Neuronal stem cell (in vitro differentiated cells): Measurements from ENCODE around the gene LRP1B.

ENCODE experiments used
- DNase-seq: peaks from one replicate; pipeline ENCODE4 v3.0.0-alpha.2; 2013; ENCODE audit warnings: low spot score
- H2AFZ ChIP-seq: one replicate; pipeline ENCODE4 v1.6.1; 2013; ENCODE audit warnings: mild to moderate bottlenecking, low read length, inconsistent platforms
- H2AK5ac ChIP-seq: 2 replicates; pipeline ENCODE4 v1.6.1; 2013; ENCODE audit warnings: low read depth, mild to moderate bottlenecking, inconsistent platforms, low read length, moderate library complexity, mixed read lengths
- H2BK120ac ChIP-seq: 2 replicates; pipeline ENCODE4 v1.6.1; 2013; ENCODE audit warnings: low read depth, mild to moderate bottlenecking, inconsistent platforms, low read length, moderate library complexity, mixed read lengths
- H2BK12ac ChIP-seq: one replicate; pipeline ENCODE4 v1.6.1; 2013; ENCODE audit warnings: low read length, inconsistent platforms
- H2BK15ac ChIP-seq: 2 replicates; pipeline ENCODE4 v1.6.1; 2013; ENCODE audit warnings: mild to moderate bottlenecking, low read length, inconsistent platforms, mixed read lengths
- H2BK5ac ChIP-seq: one replicate; pipeline ENCODE4 v1.6.1; 2013; ENCODE audit warnings: inconsistent platforms, mild to moderate bottlenecking, low read length, moderate library complexity
- H3K14ac ChIP-seq: one replicate; pipeline ENCODE4 v1.6.1; 2013; ENCODE audit warnings: low read length, inconsistent platforms
- H3K18ac ChIP-seq: 2 replicates; pipeline ENCODE4 v1.6.1; 2013; ENCODE audit warnings: low read length, inconsistent platforms
- H3K23ac ChIP-seq: 2 replicates; pipeline ENCODE4 v1.6.1; 2013; ENCODE audit warnings: low read depth, mild to moderate bottlenecking, mixed read lengths, low read length, inconsistent platforms; ENCODE audit not compliant: poor library complexity
- H3K27ac ChIP-seq: replicated peaks from 3 replicates; pipeline ENCODE4 v1.5.1; 2013; ENCODE audit warnings: low read length, inconsistent platforms
- H3K27me3 ChIP-seq, 3 experiments: 2 replicates each; pipeline ENCODE4 v1.6.1; 2013; ENCODE audit warnings: low read length in 3 of 3, mild to moderate bottlenecking in 2 of 3, inconsistent platforms in 1 of 3, low read depth in 1 of 3, mixed read lengths in 1 of 3, moderate library complexity in 1 of 3; ENCODE audit not compliant: control insufficient read depth in 3 of 3, insufficient read depth in 3 of 3
- H3K36me3 ChIP-seq, 2 donors: replicated peaks in 1 of 2; 2 replicates each; pipeline ENCODE4 v1.6.1; 2013; ENCODE audit warnings: low read length in 2 of 2; ENCODE audit not compliant: control insufficient read depth in 2 of 2, insufficient read depth in 2 of 2
- H3K4ac ChIP-seq: 2 replicates; pipeline ENCODE4 v1.6.1; 2013; ENCODE audit warnings: inconsistent platforms, mild to moderate bottlenecking, low read length, moderate library complexity
- H3K4me1 ChIP-seq, 2 donors: 1 replicate in 1 of 2; 2 replicates in 1 of 2; pipeline ENCODE4 v1.6.1; 2013; ENCODE audit warnings: low read length in 2 of 2, low read depth in 1 of 2; ENCODE audit not compliant: control insufficient read depth in 2 of 2, insufficient read depth in 1 of 2
- H3K4me2 ChIP-seq: one replicate; pipeline ENCODE4 v1.6.1; 2013; ENCODE audit warnings: mild to moderate bottlenecking, low read length, inconsistent platforms; ENCODE audit not compliant: insufficient read depth, poor library complexity, severe bottlenecking
- H3K4me3 ChIP-seq, 2 donors: 2 replicates each; pipeline ENCODE4 v1.5.1; 2013; ENCODE audit warnings: low read length in 2 of 2, mild to moderate bottlenecking in 2 of 2, inconsistent platforms in 1 of 2, moderate library complexity in 1 of 2
- H3K79me1 ChIP-seq: one replicate; pipeline ENCODE4 v1.6.1; 2013; ENCODE audit warnings: low read depth, mild to moderate bottlenecking, inconsistent platforms, low read length, moderate library complexity
- H3K9ac ChIP-seq: one replicate; pipeline ENCODE4 v1.6.1; 2013; ENCODE audit warnings: mild to moderate bottlenecking, low read depth, low read length, inconsistent platforms; ENCODE audit not compliant: poor library complexity
- H3K9me3 ChIP-seq, 2 donors: replicated peaks in 1 of 2; 2 replicates each; pipeline versions ENCODE3 to v1.6.1; 2013; ENCODE audit warnings: low read length in 2 of 2, mild to moderate bottlenecking in 2 of 2, inconsistent platforms in 1 of 2, low read depth in 1 of 2, mixed read lengths in 1 of 2, moderate library complexity in 1 of 2; ENCODE audit not compliant: control insufficient read depth in 2 of 2, insufficient read depth in 1 of 2
- H4K8ac ChIP-seq: one replicate; pipeline ENCODE4 v1.6.1; 2013; ENCODE audit warnings: low read depth, mild to moderate bottlenecking, inconsistent platforms, low read length, moderate library complexity
- H4K91ac ChIP-seq: one replicate; pipeline ENCODE4 v1.6.1; 2013; ENCODE audit warnings: low read length, low read depth, mild to moderate bottlenecking, inconsistent platforms; ENCODE audit not compliant: poor library complexity
- WGBS, 2 donors: extraction: QIAGEN DNeasy Blood & Tissue Kit; methylation state at CpG; one replicate each; pipeline ENCODE4 v1.1.7; 2013; ENCODE audit warnings: missing lambda C conversion rate in 2 of 2, mixed read lengths in 1 of 2; ENCODE audit not compliant: insufficient read length in 2 of 2, insufficient replicate concordance in 1 of 2; ENCODE audit errors: extremely low coverage in 2 of 2; 5-methylcytosine and 5-hydroxymethylcytosine counted together

LRP1B gene

GRCh38 chr2:141499123-141499522 lies 631.7 kb downstream of the LRP1B start:
- H3K4me1 ChIP-seq, result peaks cover 0 to 4% of the 10 kb centered on the region in 2 donors
- H3K79me1 ChIP-seq, result no peaks in the 10 kb centered on the region
- H3K4ac ChIP-seq, result no peak overlapping the region
- DNase-seq, result no peak
- no peaks in the 10 kb centered on the region for H3K9me3 ChIP-seq
- no peak overlapping the region for H3K4me2 ChIP-seq
- H2AFZ ChIP-seq, result no peak overlapping the region
- H3K18ac ChIP-seq, result no peak overlapping the region
- no peak overlapping the region for H2AK5ac ChIP-seq
- no peak overlapping the region for H3K14ac ChIP-seq
- no peak overlapping the region for H3K23ac ChIP-seq
- H4K8ac ChIP-seq, result no peak overlapping the region
- no CpG with 5 or more reads among the region's 6 CpGs for WGBS, 2 donors
- H3K36me3 ChIP-seq, result no peaks in the 10 kb centered on the region
- no peak overlapping the region for H2BK120ac ChIP-seq
- H3K27me3 ChIP-seq, result no peaks in the 10 kb centered on the region
- H3K4me3 ChIP-seq, result no peak overlapping the region
- H4K91ac ChIP-seq, result no peak overlapping the region
- H2BK15ac ChIP-seq, result no peak overlapping the region
- no peak overlapping the region for H3K27ac ChIP-seq
- no peak overlapping the region for H2BK12ac ChIP-seq
- H3K9ac ChIP-seq, result no peak overlapping the region
- H2BK5ac ChIP-seq, result no peak overlapping the region

GRCh38 chr2:141498561-141498960 lies 632.3 kb downstream of the LRP1B start:
- Histone ChIP-seq H3K9ac (no peak overlapping the region), H3K18ac (no peak overlapping the region), H3K4me1 (peaks cover 0 to 4% of the 10 kb centered on the region in 2 donors), H3K4ac (no peak overlapping the region), H2BK5ac (no peak overlapping the region), H3K79me1 (no peaks in the 10 kb centered on the region), H3K14ac (no peak overlapping the region), H3K27ac (no peak overlapping the region), H3K27me3 (no peaks in the 10 kb centered on the region), H3K23ac (no peak overlapping the region), H2AK5ac (no peak overlapping the region), H3K36me3 (no peaks in the 10 kb centered on the region), H2BK15ac (no peak overlapping the region), H4K8ac (no peak overlapping the region), H3K4me2 (no peak overlapping the region), H3K4me3 (no peak overlapping the region), H2BK12ac (no peak overlapping the region), H4K91ac (no peak overlapping the region), H3K9me3 (no peaks in the 10 kb centered on the region), H2BK120ac (no peak overlapping the region), H2AFZ (no peak overlapping the region)
- DNase-seq, result no peak
- no CpG with 5 or more reads among the region's 1 CpG for WGBS, 2 donors

- Histone ChIP-seq H3K79me1 (no peaks in the 10 kb centered on the region), H3K36me3 (no peaks in the 10 kb centered on the region), H3K14ac (no peak overlapping the region), H3K27ac (no peak overlapping the region), H2BK15ac (no peak overlapping the region), H2BK5ac (no peak overlapping the region), H3K9me3 (no peaks in the 10 kb centered on the region), H4K8ac (no peak overlapping the region), H2BK120ac (no peak overlapping the region), H3K23ac (no peak overlapping the region), H3K4me1 (peaks cover 0 to 4% of the 10 kb centered on the region in 2 donors), H3K27me3 (no peaks in the 10 kb centered on the region), H3K9ac (no peak overlapping the region), H3K18ac (no peak overlapping the region), H3K4me2 (no peak overlapping the region), H4K91ac (no peak overlapping the region), H2AK5ac (no peak overlapping the region), H2BK12ac (no peak overlapping the region), H3K4ac (no peak overlapping the region), H3K4me3 (no peak overlapping the region), H2AFZ (no peak overlapping the region)
- DNase-seq, result no peak
- no CpG with 5 or more reads among the region's 4 CpGs for WGBS, 2 donors
Observed at GRCh38 chr2:141497272-141497671, 633.5 kb downstream of the LRP1B start.

GRCh38 chr2:141496810-141497209 lies 634.0 kb downstream of the LRP1B start:
- Histone ChIP-seq H3K14ac (no peak overlapping the region), H2BK5ac (no peak overlapping the region), H3K4me1 (peaks cover 0 to 4% of the 10 kb centered on the region in 2 donors), H3K18ac (no peak overlapping the region), H3K9ac (no peak overlapping the region), H2BK15ac (no peak overlapping the region), H3K9me3 (no peaks in the 10 kb centered on the region), H2AFZ (no peak overlapping the region), H4K91ac (no peak overlapping the region), H2BK120ac (no peak overlapping the region), H3K4ac (no peak overlapping the region), H2BK12ac (no peak overlapping the region), H2AK5ac (no peak overlapping the region), H3K79me1 (no peaks in the 10 kb centered on the region), H3K27me3 (no peaks in the 10 kb centered on the region), H4K8ac (no peak overlapping the region), H3K23ac (no peak overlapping the region), H3K36me3 (no peaks in the 10 kb centered on the region), H3K4me2 (no peak overlapping the region), H3K4me3 (no peak overlapping the region), H3K27ac (no peak overlapping the region)
- DNase-seq, result no peak
- 100% methylated on average over 1 of the region's 2 CpGs for WGBS, 2 donors
